T-helper 2 cell (primary cell): ENCODE data around the gene XPR1.

ENCODE experiments used
- DNase-seq, 5 experiments: peaks; one replicate each; pipeline versions ENCODE4 v3.0.0 to v3.0.0-alpha.2; 2012 to 2022

Gene XPR1

GRCh38 chr1:180615493-180616290 lies 16.1 kb upstream of the XPR1 start:
- no peak for DNase-seq

GRCh38 chr1:180616439-180616838 lies 15.4 kb upstream of the XPR1 start:
- no peak for DNase-seq

GRCh38 chr1:180617774-180618395 lies 13.9 kb upstream of the XPR1 start:
- DNase-seq = no peak

GRCh38 chr1:180620581-180620980 lies 11.2 kb upstream of the XPR1 start:
- no peak for DNase-seq

GRCh38 chr1:180622658-180623508 lies 8.9 kb upstream of the XPR1 start:
- no peak for DNase-seq

GRCh38 chr1:180623579-180624347 lies 8.1 kb upstream of the XPR1 start:
- DNase-seq = no peak

GRCh38 chr1:180626711-180627110 lies 5.1 kb upstream of the XPR1 start:
- DNase-seq = no peak

GRCh38 chr1:180627411-180627810 lies 4.4 kb upstream of the XPR1 start:
- no peak for DNase-seq

GRCh38 chr1:180628646-180629045 lies 3.2 kb upstream of the XPR1 start:
- DNase-seq = no peak

- DNase-seq = no peak
Observed at GRCh38 chr1:180630408-180631193, 1.2 kb upstream of the XPR1 start.

GRCh38 chr1:180631194-180631765 lies 542 bp upstream of the XPR1 start:
- DNase-seq = no peak

GRCh38 chr1:180632326-180633056 lies 669 bp downstream of the XPR1 start:
- DNase-seq = peak in 4 of 5 experiments; percentile 28 to 61 (median 37)

GRCh38 chr1:180633057-180634056 lies 1.5 kb downstream of the XPR1 start:
- DNase-seq = no peak

- no peak for DNase-seq
Observed at GRCh38 chr1:180636138-180636537, 4.3 kb downstream of the XPR1 start.

GRCh38 chr1:180639871-180640270 lies 8.0 kb downstream of the XPR1 start:
- no peak for DNase-seq

GRCh38 chr1:180640531-180640949 lies 8.7 kb downstream of the XPR1 start:
- no peak for DNase-seq

GRCh38 chr1:180641662-180642061 lies 9.8 kb downstream of the XPR1 start:
- DNase-seq = no peak

- no peak for DNase-seq
Observed at GRCh38 chr1:180642781-180643180, 11.0 kb downstream of the XPR1 start.

- no peak for DNase-seq
Observed at GRCh38 chr1:180643693-180644092, 11.9 kb downstream of the XPR1 start.
